HEK293 (cell line): Measurements from ENCODE around the gene MYO9B.

Source experiments
- CTCF ChIA-PET: fragments of 350-600 bp; formaldehyde crosslinking; extraction: SDS; loops from one replicate; lab custom pipeline; 2021; ENCODE audit warnings: antibody characterized with exemption; lab: Yijun Ruan, JAX
- POLR2A ChIA-PET: fragments of 300-600 bp; formaldehyde crosslinking; extraction: SDS; loops from one replicate; lab custom pipeline; 2020; ENCODE audit warnings: antibody characterized with exemption, inconsistent platforms; lab: Yijun Ruan, JAX
- H3K27ac ChIP-seq: fragments of 200-500 bp; sonication (Bioruptor generic); 2 replicates; pipeline ENCODE4 v1.5.1; 2014; ENCODE audit warnings: low read depth, low read length, control low read depth, inconsistent platforms; ENCODE audit errors: extremely low read depth
- H3K36me3 ChIP-seq, 2 experiments: fragments of 200-500 bp in 1 of 2; sonication (Bioruptor generic) in 1 of 2; 1 replicate in 1 of 2; 2 replicates in 1 of 2; pipeline ENCODE4 v1.5.1; 2014 to 2017; ENCODE audit warnings: inconsistent platforms in 2 of 2, low read length in 2 of 2; ENCODE audit not compliant: control insufficient read depth in 2 of 2, insufficient read depth in 1 of 2
- H3K4me1 ChIP-seq: fragments of 200-500 bp; sonication (Bioruptor generic); 2 replicates; pipeline ENCODE4 v1.5.1; 2014; ENCODE audit warnings: mild to moderate bottlenecking, low read length, inconsistent platforms; ENCODE audit not compliant: control insufficient read depth, insufficient read depth
- H3K4me3 ChIP-seq: 2 replicates; pipeline ENCODE4 v1.5.1; 2011; ENCODE audit warnings: low read depth, mild to moderate bottlenecking, control low read depth, low read length, moderate library complexity
- H3K9me3 ChIP-seq: fragments of 200-500 bp; sonication (Bioruptor generic); 2 replicates; pipeline ENCODE4 v1.5.1; 2014; ENCODE audit warnings: low read depth, low read length, inconsistent platforms; ENCODE audit not compliant: control insufficient read depth, insufficient read depth
- GFI1B ChIP-seq: fragments of 450-650 bp; formaldehyde crosslinking; IDR thresholded peaks from 2 replicates; pipeline ENCODE4 v1.5.1; 2016; ENCODE audit warnings: missing biosample characterization, missing genetic modification characterization
- GLIS2 ChIP-seq: fragments of 450-650 bp; formaldehyde crosslinking; IDR thresholded peaks from 2 replicates; pipeline ENCODE4 v1.5.1; 2016; ENCODE audit warnings: missing biosample characterization, missing genetic modification characterization
- HOXA7 ChIP-seq: sonication (generic); formaldehyde crosslinking; IDR thresholded peaks from 2 replicates; pipeline ENCODE4 v1.8.1; 2022; ENCODE audit warnings: missing genetic modification reagents, borderline replicate concordance
- SCRT2 ChIP-seq: fragments of 450-650 bp; formaldehyde crosslinking; IDR thresholded peaks from 2 replicates; pipeline ENCODE4 v1.5.1; 2016; ENCODE audit warnings: missing biosample characterization, missing genetic modification characterization
- SP3 ChIP-seq: fragments of 450-650 bp; formaldehyde crosslinking; IDR thresholded peaks from 2 replicates; pipeline ENCODE4 v1.5.1; 2016; ENCODE audit warnings: missing biosample characterization, missing genetic modification characterization
- ZBTB11 ChIP-seq: fragments of 450-650 bp; formaldehyde crosslinking; conservative IDR thresholded peaks from 2 replicates; pipeline ENCODE4 v1.5.1; 2016; ENCODE audit warnings: low read depth, missing biosample characterization, missing genetic modification characterization
- ZBTB6 ChIP-seq: fragments of 450-650 bp; formaldehyde crosslinking; IDR thresholded peaks from 2 replicates; pipeline ENCODE4 v1.5.1; 2017; ENCODE audit warnings: missing biosample characterization, missing genetic modification characterization
- ZEB2 ChIP-seq: fragments of 450-650 bp; formaldehyde crosslinking; IDR thresholded peaks from 2 replicates; pipeline ENCODE4 v1.5.1; 2016; ENCODE audit warnings: missing biosample characterization, missing genetic modification characterization
- ZFP41 ChIP-seq: fragments of 450-650 bp; formaldehyde crosslinking; IDR thresholded peaks from 2 replicates; pipeline ENCODE4 v1.5.1; 2016; ENCODE audit warnings: missing biosample characterization, missing genetic modification characterization, borderline replicate concordance
- ZNF174 ChIP-seq: fragments of 450-650 bp; formaldehyde crosslinking; IDR thresholded peaks from 2 replicates; pipeline ENCODE4 v1.5.0; 2017; ENCODE audit warnings: missing biosample characterization, mild to moderate bottlenecking, missing genetic modification characterization
- ZNF211 ChIP-seq: fragments of 450-650 bp; formaldehyde crosslinking; IDR thresholded peaks from 2 replicates; pipeline ENCODE4 v1.5.1; 2016; ENCODE audit warnings: low read depth, missing biosample characterization, missing genetic modification characterization
- ZNF26 ChIP-seq: fragments of 450-650 bp; formaldehyde crosslinking; IDR thresholded peaks from 2 replicates; pipeline ENCODE4 v1.5.1; 2016; ENCODE audit warnings: missing biosample characterization, missing genetic modification characterization
- ZNF404 ChIP-seq: fragments of 450-650 bp; formaldehyde crosslinking; IDR thresholded peaks from 2 replicates; pipeline ENCODE4 v1.5.1; 2017; ENCODE audit warnings: missing biosample characterization, missing genetic modification characterization
- ZNF626 ChIP-seq: fragments of 450-650 bp; sonication (Bioruptor Pico); formaldehyde crosslinking; IDR thresholded peaks from 2 replicates; pipeline ENCODE4 v1.5.1; 2018; ENCODE audit warnings: missing biosample characterization, missing genetic modification characterization, inconsistent platforms
- ZNF776 ChIP-seq: fragments of 450-650 bp; formaldehyde crosslinking; IDR thresholded peaks from 2 replicates; pipeline ENCODE4 v1.5.0; 2017; ENCODE audit warnings: missing biosample characterization, missing genetic modification characterization, borderline replicate concordance
- ZNF785 ChIP-seq: fragments of 450-650 bp; formaldehyde crosslinking; IDR thresholded peaks from 2 replicates; pipeline ENCODE4 v1.5.1; 2016; ENCODE audit warnings: missing biosample characterization, missing genetic modification characterization
- ZSCAN18 ChIP-seq: fragments of 450-650 bp; formaldehyde crosslinking; IDR thresholded peaks from 2 replicates; pipeline ENCODE4 v1.5.1; 2016; ENCODE audit warnings: missing biosample characterization, missing genetic modification characterization
- TF ChIP-seq, protein P1 (sequence below): fragments of 450-650 bp; formaldehyde crosslinking; IDR thresholded peaks from 2 replicates; pipeline ENCODE4 v1.5.1; 2016; ENCODE audit warnings: missing biosample characterization, missing genetic modification characterization
- TF ChIP-seq, protein P2 (sequence below): fragments of 450-650 bp; formaldehyde crosslinking; IDR thresholded peaks from 2 replicates; pipeline ENCODE4 v1.5.1; 2016; ENCODE audit warnings: missing biosample characterization, missing genetic modification characterization

The MYO9B gene

DNA sequence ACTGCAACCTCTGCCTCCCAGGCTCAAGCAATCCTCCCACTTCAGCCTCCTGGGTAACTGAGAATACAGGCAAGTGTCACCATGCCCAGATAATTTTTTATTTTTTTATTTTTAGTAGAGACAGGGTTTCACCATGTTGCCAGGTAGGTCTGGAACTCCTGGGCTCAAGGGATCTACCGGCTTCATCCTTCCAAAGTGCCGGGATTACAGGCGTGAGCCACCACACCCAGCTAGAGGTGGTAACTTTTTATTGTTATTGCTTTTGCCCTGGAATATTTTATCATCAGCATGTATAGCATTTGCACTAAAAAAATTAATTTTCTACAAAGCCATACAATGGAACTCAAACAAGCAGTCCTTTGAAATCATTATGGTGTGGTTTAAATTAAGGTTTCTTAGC, 14.4 kb upstream of the MYO9B start:
- Histone ChIP-seq H3K9me3 (no peaks in the 10 kb centered on the region), H3K4me3 (no peak overlapping the region), H3K27ac (no peak overlapping the region), H3K4me1 (no peaks in the 10 kb centered on the region), H3K36me3 (peaks cover 27 to 72% of the 10 kb centered on the region in 2 experiments)
- CTCF ChIA-PET, result interaction anchor here (1.6 kb wide), 1 partner anchor 221 kb away, joined by 3 read pairs; no protein-coding TSS in a partner anchor
- POLR2A ChIA-PET, result interaction anchor here (0.5 kb wide), 1 partner anchor 185 kb away, joined by 3 read pairs; no protein-coding TSS in a partner anchor
- TF ChIP-seq SP3 (tag by site-specific recombination) (no peak), ZNF211 (tag by site-specific recombination) (no peak), ZNF626 (tag by site-specific recombination) (no peak), ZNF776 (tag by site-specific recombination) (no peak), GFI1B (tag by site-specific recombination) (no peak), ZNF404 (no peak), ZNF174 (tag by site-specific recombination) (no peak), ZFP41 (tag by site-specific recombination) (no peak), ZBTB6 (tag by site-specific recombination) (no peak), ZEB2 (no peak), ZNF26 (tag by site-specific recombination) (no peak)
- TF ChIP-seq, all 188 proteins: peak for 0

DNA sequence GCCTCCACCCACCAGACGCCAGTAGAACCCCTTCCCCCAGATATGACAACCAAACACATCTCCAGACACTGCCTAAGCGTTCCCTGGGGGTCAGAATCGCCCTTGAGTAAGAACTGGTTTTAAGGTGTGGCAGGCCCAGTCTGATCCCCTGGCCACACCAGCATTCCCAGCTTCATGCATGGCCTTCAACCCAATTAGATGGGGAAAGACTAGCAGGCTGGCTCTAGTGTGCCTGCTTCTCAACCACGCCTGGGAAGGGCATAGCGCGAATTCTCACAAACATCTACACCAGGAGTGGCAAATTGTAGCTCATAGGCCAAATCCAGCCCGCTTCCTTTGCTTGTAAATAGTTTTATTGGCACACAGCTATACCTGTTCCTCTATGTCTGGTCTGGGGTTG, 13.9 kb upstream of the MYO9B start:
- no peak for TF ChIP-seq ZSCAN18
- no peak for TF ChIP-seq ZNF785 (tag by site-specific recombination)
- no peak for TF ChIP-seq ZNF211 (tag by site-specific recombination)
- no peak for TF ChIP-seq ZBTB11 (tag by site-specific recombination)
- TF ChIP-seq SCRT2 (tag by site-specific recombination), result no peak
- TF ChIP-seq, protein P1, sequence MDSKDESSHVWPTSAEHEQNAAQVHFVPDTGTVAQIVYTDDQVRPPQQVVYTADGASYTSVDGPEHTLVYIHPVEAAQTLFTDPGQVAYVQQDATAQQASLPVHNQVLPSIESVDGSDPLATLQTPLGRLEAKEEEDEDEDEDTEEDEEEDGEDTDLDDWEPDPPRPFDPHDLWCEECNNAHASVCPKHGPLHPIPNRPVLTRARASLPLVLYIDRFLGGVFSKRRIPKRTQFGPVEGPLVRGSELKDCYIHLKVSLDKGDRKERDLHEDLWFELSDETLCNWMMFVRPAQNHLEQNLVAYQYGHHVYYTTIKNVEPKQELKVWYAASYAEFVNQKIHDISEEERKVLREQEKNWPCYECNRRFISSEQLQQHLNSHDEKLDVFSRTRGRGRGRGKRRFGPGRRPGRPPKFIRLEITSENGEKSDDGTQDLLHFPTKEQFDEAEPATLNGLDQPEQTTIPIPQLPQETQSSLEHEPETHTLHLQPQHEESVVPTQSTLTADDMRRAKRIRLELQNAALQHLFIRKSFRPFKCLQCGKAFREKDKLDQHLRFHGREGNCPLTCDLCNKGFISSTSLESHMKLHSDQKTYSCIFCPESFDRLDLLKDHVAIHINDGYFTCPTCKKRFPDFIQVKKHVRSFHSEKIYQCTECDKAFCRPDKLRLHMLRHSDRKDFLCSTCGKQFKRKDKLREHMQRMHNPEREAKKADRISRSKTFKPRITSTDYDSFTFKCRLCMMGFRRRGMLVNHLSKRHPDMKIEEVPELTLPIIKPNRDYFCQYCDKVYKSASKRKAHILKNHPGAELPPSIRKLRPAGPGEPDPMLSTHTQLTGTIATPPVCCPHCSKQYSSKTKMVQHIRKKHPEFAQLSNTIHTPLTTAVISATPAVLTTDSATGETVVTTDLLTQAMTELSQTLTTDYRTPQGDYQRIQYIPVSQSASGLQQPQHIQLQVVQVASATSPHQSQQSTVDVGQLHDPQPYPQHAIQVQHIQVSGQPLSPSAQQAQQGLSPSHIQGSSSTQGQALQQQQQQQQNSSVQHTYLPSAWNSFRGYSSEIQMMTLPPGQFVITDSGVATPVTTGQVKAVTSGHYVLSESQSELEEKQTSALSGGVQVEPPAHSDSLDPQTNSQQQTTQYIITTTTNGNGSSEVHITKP (tag by site-specific recombination), result no peak
- TF ChIP-seq, protein P2, sequence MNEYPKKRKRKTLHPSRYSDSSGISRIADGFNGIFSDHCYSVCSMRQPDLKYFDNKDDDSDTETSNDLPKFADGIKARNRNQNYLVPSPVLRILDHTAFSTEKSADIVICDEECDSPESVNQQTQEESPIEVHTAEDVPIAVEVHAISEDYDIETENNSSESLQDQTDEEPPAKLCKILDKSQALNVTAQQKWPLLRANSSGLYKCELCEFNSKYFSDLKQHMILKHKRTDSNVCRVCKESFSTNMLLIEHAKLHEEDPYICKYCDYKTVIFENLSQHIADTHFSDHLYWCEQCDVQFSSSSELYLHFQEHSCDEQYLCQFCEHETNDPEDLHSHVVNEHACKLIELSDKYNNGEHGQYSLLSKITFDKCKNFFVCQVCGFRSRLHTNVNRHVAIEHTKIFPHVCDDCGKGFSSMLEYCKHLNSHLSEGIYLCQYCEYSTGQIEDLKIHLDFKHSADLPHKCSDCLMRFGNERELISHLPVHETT (tag by site-specific recombination), result no peak
- no peak for TF ChIP-seq GLIS2 (tag by site-specific recombination)
- TF ChIP-seq HOXA7 (CRISPR knock-in tag), result no peak
- Histone ChIP-seq H3K4me1 (no peaks in the 10 kb centered on the region), H3K36me3 (peaks cover 28 to 76% of the 10 kb centered on the region in 2 experiments), H3K27ac (no peak overlapping the region), H3K4me3 (no peak overlapping the region), H3K9me3 (no peaks in the 10 kb centered on the region)
- ChIA-PET CTCF (interaction anchor here (1.6 kb wide), 1 partner anchor 221 kb away, joined by 3 read pairs; no protein-coding TSS in a partner anchor), POLR2A (interaction anchor here (0.5 kb wide), 1 partner anchor 184 kb away, joined by 3 read pairs; no protein-coding TSS in a partner anchor)
